Activated naive CD4-positive, alpha-beta T cell treated with anti-CD3 and anti-CD28 coated beads, Interleukin-2, amount 10 ng/mL, durations not matched to agents 7 days and 5 days (primary cell): ENCODE results near the gene HORMAD1.
"Not testable (repeated sequence)": the region's sequence is repeated elsewhere in the genome, so short reads cannot be mapped to it uniquely, and the experiment has no call there.

ENCODE experiments used
- CTCF ChIA-PET: fragments of 350-600 bp; sonication (Branson Sonifier 250); formaldehyde crosslinking; loops from one replicate; lab custom pipeline; 2021; ENCODE audit warnings: antibody characterized with exemption; lab: Charles Lee
- DNase-seq: peaks from one replicate; pipeline ENCODE4 v3.0.0-alpha.2; 2020
- H3K27ac Mint-ChIP-seq: one replicate; pipeline ENCODE4 v1.8.0; 2021; ENCODE audit warnings: mild to moderate bottlenecking, moderate library complexity, mixed read lengths
- H3K27me3 Mint-ChIP-seq: one replicate; pipeline ENCODE4 v1.8.0; 2021; ENCODE audit warnings: mild to moderate bottlenecking, mixed read lengths
- H3K36me3 Mint-ChIP-seq: one replicate; pipeline ENCODE4 v1.8.0; 2021; ENCODE audit warnings: mixed read lengths
- H3K4me1 Mint-ChIP-seq: one replicate; pipeline ENCODE4 v1.8.0; 2021; ENCODE audit warnings: mixed read lengths
- H3K4me3 Mint-ChIP-seq: one replicate; pipeline ENCODE4 v1.8.0; 2021; ENCODE audit warnings: mild to moderate bottlenecking, moderate library complexity, mixed read lengths
- H3K9me3 Mint-ChIP-seq: one replicate; pipeline ENCODE4 v1.8.0; 2021; ENCODE audit warnings: mixed read lengths

The HORMAD1 gene

DNA sequence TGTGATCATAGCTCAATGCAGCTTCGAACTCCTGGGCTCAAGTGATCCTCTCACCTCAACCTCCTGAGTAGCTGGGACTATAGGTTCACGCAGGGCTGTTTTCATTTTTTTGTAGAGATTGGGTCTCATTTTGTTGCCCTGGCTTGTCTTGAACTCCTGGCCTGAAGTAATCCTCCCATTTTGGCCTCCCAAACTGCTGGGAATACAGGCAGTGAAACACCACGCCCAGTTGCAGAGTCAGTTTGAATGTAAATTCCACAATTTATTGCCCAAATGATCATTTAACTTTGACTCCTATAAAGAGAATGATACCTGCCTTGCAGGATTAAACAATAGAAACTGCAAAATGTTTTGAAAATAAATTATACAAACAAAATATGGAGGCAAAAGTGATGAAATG is 34.4 kb downstream of the HORMAD1 start:
- Mint-ChIP-seq H3K27me3 (no peaks in the 10 kb centered on the region), H3K36me3 (peaks cover 20% of the 10 kb centered on the region), H3K27ac (no peak overlapping the region), H3K9me3 (no peaks in the 10 kb centered on the region), H3K4me3 (no peak overlapping the region), H3K4me1 (peaks cover 13% of the 10 kb centered on the region)
- DNase-seq: no peak
- CTCF ChIA-PET: interaction anchor here (1.1 kb wide), 1 partner anchor 11 kb away, joined by 3 read pairs; no protein-coding TSS in a partner anchor

DNA sequence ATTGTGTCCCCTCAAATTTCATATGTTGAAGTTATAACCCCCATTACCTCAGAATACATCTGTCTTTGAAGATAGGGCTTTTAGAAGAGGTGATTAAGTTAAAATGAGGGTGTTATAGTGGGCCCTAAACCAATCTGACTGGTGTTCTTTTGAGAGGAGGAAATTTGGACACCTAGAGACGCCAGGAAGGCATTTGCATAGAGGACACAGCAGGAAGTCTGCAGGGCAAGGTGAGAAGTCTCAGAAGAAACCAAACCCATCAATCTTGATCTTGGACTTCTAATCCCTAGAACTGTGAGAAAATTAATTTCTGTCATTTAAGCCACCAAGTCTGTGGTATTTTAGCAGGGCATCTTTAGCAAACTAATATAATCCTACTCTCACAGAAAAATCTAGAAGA is 36.8 kb downstream of the HORMAD1 start:
- H3K36me3 Mint-ChIP-seq: peaks cover 16% of the 10 kb centered on the region
- CTCF ChIA-PET: no interaction called here
- DNase-seq: no peak
- peaks cover 13% of the 10 kb centered on the region for H3K4me1 Mint-ChIP-seq
- no peaks in the 10 kb centered on the region for H3K27me3 Mint-ChIP-seq
- H3K9me3 Mint-ChIP-seq: no peaks in the 10 kb centered on the region
- no peak overlapping the region for H3K4me3 Mint-ChIP-seq
- peak overlapping the region; percentile 74 for H3K27ac Mint-ChIP-seq

- Mint-ChIP-seq H3K4me3 (no peak overlapping the region), H3K36me3 (peaks cover 12% of the 10 kb centered on the region), H3K4me1 (peaks cover 16% of the 10 kb centered on the region), H3K9me3 (no peaks in the 10 kb centered on the region), H3K27ac (no peak overlapping the region), H3K27me3 (no peaks in the 10 kb centered on the region)
- no peak for DNase-seq
- CTCF ChIA-PET: no interaction called here
Observed at GRCh38 chr1:150678988-150679387, 41.7 kb downstream of the HORMAD1 start.

- Mint-ChIP-seq H3K27ac (no peak overlapping the region), H3K27me3 (no peaks in the 10 kb centered on the region), H3K4me1 (peaks cover 9% of the 10 kb centered on the region), H3K9me3 (no peaks in the 10 kb centered on the region), H3K4me3 (no peak overlapping the region), H3K36me3 (peaks cover 7% of the 10 kb centered on the region)
- CTCF ChIA-PET: interaction anchor here (0.6 kb wide), 1 partner anchor 488 kb away, joined by 4 read pairs; no protein-coding TSS in a partner anchor
- DNase-seq: no peak
Observed at GRCh38 chr1:150674881-150675280, 45.8 kb downstream of the HORMAD1 start.

DNA sequence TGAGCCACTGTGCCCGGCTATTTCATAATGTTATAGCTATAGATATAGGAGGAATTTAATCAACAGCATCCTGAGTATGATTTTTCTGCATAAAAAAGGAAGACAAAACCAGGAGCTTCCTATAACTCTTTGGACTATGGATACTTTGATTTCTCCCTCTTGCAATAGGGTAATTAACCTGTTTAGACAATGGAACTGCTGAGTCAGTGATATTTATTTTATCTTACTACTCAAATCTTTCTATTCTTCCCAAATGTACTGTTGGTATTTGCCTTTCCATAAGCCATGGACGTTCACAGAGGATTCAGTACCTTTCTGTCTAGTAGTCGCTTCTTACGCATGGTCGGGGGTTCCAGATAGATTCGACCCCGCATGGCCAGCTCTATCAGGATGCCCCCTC is 57.4 kb downstream of the HORMAD1 start:
- Mint-ChIP-seq H3K4me1 (peaks cover 5% of the 10 kb centered on the region), H3K27ac (no peak overlapping the region), H3K27me3 (no peaks in the 10 kb centered on the region), H3K36me3 (peaks cover 19% of the 10 kb centered on the region), H3K4me3 (no peak overlapping the region), H3K9me3 (no peaks in the 10 kb centered on the region)
- CTCF ChIA-PET: interaction anchor here (1.3 kb wide), 1 partner anchor 12 kb away, joined by 3 read pairs; no protein-coding TSS in a partner anchor
- no peak for DNase-seq

DNA sequence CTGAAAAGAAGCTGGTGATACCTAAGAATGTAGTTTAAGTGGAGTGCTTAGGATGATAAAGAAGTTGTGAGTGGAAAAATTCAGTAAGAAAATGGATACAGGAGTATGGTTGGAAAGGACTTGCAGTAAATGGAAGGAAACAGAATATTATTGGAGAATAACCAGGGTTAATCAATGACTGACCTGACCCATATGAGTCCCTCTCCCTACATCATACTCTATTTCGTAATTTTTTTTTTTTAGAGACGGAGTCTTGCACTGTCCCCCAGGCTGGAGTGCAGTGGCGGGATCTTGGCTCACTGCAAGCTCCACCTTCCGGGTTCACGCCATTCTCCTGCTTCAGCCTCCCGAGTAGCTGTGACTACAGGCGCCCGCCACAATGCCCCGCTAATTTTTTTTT is 57.9 kb downstream of the HORMAD1 start:
- H3K4me3 Mint-ChIP-seq: no peak overlapping the region
- H3K36me3 Mint-ChIP-seq: peaks cover 19% of the 10 kb centered on the region
- DNase-seq: no peak
- CTCF ChIA-PET: interaction anchor here (1.3 kb wide), 1 partner anchor 12 kb away, joined by 3 read pairs; no protein-coding TSS in a partner anchor
- H3K4me1 Mint-ChIP-seq: peaks cover 5% of the 10 kb centered on the region
- H3K9me3 Mint-ChIP-seq: no peaks in the 10 kb centered on the region
- no peak overlapping the region for H3K27ac Mint-ChIP-seq
- H3K27me3 Mint-ChIP-seq: no peaks in the 10 kb centered on the region

GRCh38 chr1:150661156-150661555 is 59.5 kb downstream of the HORMAD1 start:
- Mint-ChIP-seq H3K9me3 (no peaks in the 10 kb centered on the region), H3K4me3 (no peak overlapping the region), H3K4me1 (peaks cover 5% of the 10 kb centered on the region), H3K36me3 (peaks cover 17% of the 10 kb centered on the region), H3K27ac (no peak overlapping the region), H3K27me3 (no peaks in the 10 kb centered on the region)
- CTCF ChIA-PET: interaction anchor here (1.2 kb wide), 1 partner anchor 100 kb away, joined by 3 read pairs; no protein-coding TSS in a partner anchor
- no peak for DNase-seq

- Mint-ChIP-seq H3K4me3 (no peak overlapping the region), H3K27me3 (no peaks in the 10 kb centered on the region), H3K36me3 (peaks cover 19% of the 10 kb centered on the region), H3K4me1 (peaks cover 4% of the 10 kb centered on the region), H3K9me3 (no peaks in the 10 kb centered on the region), H3K27ac (no peak overlapping the region)
- DNase-seq: no peak
- CTCF ChIA-PET: interaction anchor here (1.2 kb wide), 1 partner anchor 100 kb away, joined by 3 read pairs; no protein-coding TSS in a partner anchor
Observed at GRCh38 chr1:150660584-150660983, 60.1 kb downstream of the HORMAD1 start.

DNA sequence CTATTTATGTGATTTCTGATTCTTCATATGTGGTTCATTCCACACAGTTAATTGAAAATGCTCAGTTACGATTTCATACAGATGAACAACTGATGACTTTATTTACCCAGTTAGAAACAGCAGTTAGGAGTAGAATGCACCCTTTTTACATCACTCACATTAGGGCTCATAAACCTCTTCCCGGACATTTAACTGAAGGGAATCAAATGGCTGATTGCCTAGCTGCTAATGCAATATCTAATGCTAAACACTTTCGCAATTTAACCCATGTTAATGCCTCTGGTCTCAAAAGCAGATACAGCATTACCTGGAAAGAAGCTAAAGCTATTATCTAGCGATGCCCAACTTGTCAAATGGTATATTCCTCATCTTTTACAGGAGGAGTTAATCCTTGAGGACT is 63.6 kb downstream of the HORMAD1 start:
- H3K27me3 Mint-ChIP-seq, H3K4me3 Mint-ChIP-seq, H3K4me1 Mint-ChIP-seq, DNase-seq, H3K9me3 Mint-ChIP-seq, H3K27ac Mint-ChIP-seq: not testable (repeated sequence)
- peaks cover 15% of the 10 kb centered on the region for H3K36me3 Mint-ChIP-seq
- CTCF ChIA-PET: interaction anchor here (1.0 to 1.4 kb wide), 3 partner anchors 16 to 324 kb away, joined by 3 to 4 read pairs (median 4); no protein-coding TSS in a partner anchor

- H3K9me3 Mint-ChIP-seq, DNase-seq, H3K4me3 Mint-ChIP-seq, CTCF ChIA-PET, H3K27me3 Mint-ChIP-seq, H3K27ac Mint-ChIP-seq, H3K4me1 Mint-ChIP-seq: not testable (repeated sequence)
- H3K36me3 Mint-ChIP-seq: peaks cover 12% of the 10 kb centered on the region
Observed at GRCh38 chr1:150654635-150655034, 66.1 kb downstream of the HORMAD1 start.

- no peak overlapping the region for H3K27ac Mint-ChIP-seq
- no peaks in the 10 kb centered on the region for H3K4me1 Mint-ChIP-seq
- no peak for DNase-seq
- H3K36me3 Mint-ChIP-seq: peaks cover 25% of the 10 kb centered on the region
- H3K4me3 Mint-ChIP-seq: no peak overlapping the region
- CTCF ChIA-PET: interaction anchor here (0.7 to 1.4 kb wide), 2 partner anchors 13 to 353 kb away, joined by 3 read pairs; no protein-coding TSS in a partner anchor
- H3K27me3 Mint-ChIP-seq: no peaks in the 10 kb centered on the region
- H3K9me3 Mint-ChIP-seq: no peaks in the 10 kb centered on the region
Observed at GRCh38 chr1:150650193-150650592, 70.5 kb downstream of the HORMAD1 start.

DNA sequence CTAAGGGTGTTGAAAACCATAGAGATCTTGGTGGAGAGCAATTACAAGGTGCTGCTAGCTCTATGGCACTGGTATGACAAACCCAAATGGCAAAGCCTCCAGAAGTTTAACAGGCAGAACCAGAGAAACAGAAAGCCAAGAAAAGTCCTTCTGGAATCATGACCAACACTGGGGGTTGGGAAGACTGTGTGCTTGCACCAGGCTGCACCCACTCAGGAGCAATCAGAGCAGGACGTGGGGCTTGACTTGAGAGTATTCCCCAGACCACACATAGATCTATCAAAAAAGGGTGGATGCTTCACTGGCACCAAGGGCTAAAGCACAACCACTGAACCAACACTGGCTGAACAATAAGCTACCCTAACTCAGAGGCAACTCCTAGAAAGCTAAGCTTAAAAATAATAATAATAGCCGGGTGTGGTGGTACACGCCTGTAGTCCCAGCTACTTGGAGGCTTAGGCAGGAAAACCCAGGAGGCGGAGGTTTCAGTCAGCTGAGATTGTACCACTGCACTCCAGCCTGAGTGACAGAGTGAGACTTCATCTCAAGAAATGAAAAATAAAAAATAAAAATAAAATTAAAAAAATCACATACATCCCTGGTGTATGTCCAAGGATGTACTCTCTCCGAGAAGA is 71.1 kb downstream of the HORMAD1 start:
- Mint-ChIP-seq H3K4me1 (no peaks in the 10 kb centered on the region), H3K27me3 (no peaks in the 10 kb centered on the region), H3K9me3 (no peaks in the 10 kb centered on the region), H3K36me3 (peaks cover 25% of the 10 kb centered on the region), H3K27ac (peak overlapping the region; percentile 5), H3K4me3 (no peak overlapping the region)
- no peak for DNase-seq
- CTCF ChIA-PET: interaction anchor here (0.7 to 2.1 kb wide), 3 partner anchors 89 to 354 kb away, joined by 3 to 8 read pairs (median 3); no protein-coding TSS in a partner anchor
